ENCODE measurements around the gene CCDC154. TPM values are rescaled to one million over a fixed set of nuclear protein-coding genes. Genes with fewer than 3 reads are reported as not detected.

The CCDC154 gene
- total and polyA plus RNA-seq, 2 donors (not counting 1 experiment from before 2014, with no cell fraction given) = 12.4 to 22.9 TPM

DNA sequence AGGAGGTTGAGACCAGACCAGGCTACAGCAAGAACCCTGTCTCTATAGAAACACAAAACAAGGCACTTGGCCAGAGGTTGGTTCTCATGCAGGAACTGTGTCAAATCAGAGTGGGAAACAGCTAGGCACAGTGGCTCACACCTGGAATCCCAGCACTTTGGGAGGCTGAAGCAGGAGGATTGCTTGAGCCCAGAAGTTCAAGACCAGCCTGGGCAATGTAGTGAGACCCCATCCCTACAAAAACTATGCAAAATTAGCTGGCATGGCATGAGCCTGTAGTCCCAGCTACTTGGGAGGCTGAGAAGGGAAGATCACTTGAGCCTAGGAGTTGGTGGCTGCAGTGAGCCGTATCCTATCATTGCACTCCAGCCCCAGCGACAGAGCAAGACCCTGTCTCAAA lies 31.5 kb downstream of the CCDC154 start:
- DNase-seq (no peak), ATAC-seq (ENCODE audit: low read depth) (no peak)
- H3K27me3 Mint-ChIP-seq = no peaks in the 10 kb centered on the region
- intact Hi-C loops (cut with micrococcal nuclease) = loop anchor here (5.0 kb wide), 2 partner anchors 36 to 359 kb away; partner anchors contain the start of genes EME2, MRPS34 and NME3
- POLR2A ChIA-PET = interaction anchor here (0.7 to 1.8 kb wide), 3 partner anchors 8 to 88 kb away, joined by 4 to 13 read pairs (median 7); partner anchors contain the start of gene UQCC4
- H3K4me3 Mint-ChIP-seq = peak overlapping the region; percentile 7
- Histone ChIP-seq H3K79me2 (ENCODE audit: control insufficient read depth, insufficient read depth, low read length) (peaks cover 75% of the 10 kb centered on the region), H3K9me3 (ENCODE audit: control extremely low read depth in 1 of 3, control insufficient read depth in 2 of 3, insufficient read depth in 1 of 3, low read length in 2 of 3) (no peaks in the 10 kb centered on the region), H3K36me3 (replicated peaks in 1 of 2; ENCODE audit: control extremely low read depth in 1 of 2, control insufficient read depth in 1 of 2, extremely low read depth in 1 of 2, insufficient read depth in 2 of 2, low read length in 1 of 2) (peaks cover 0 to 28% of the 10 kb centered on the region in 2 experiments), H3K4me2 (replicated peaks; ENCODE audit: low read depth, low read length, poor library complexity, severe bottlenecking) (peak overlapping the region; percentile 3), H3K27ac (ENCODE audit: low read length in 2 of 2) (no peak overlapping the region), H2AFZ (ENCODE audit: insufficient read depth, low read depth, low read length, poor library complexity, severe bottlenecking) (no peak overlapping the region), H3K9ac (ENCODE audit: low read length) (no peak overlapping the region), H3K4me3 (ENCODE audit: control extremely low read depth in 1 of 5, extremely low read depth in 1 of 5, insufficient read depth in 1 of 5, low read depth in 2 of 5, low read length in 4 of 5) (no peak overlapping the region), H4K20me1 (ENCODE audit: control insufficient read depth, insufficient read depth, low read length, poor library complexity, severe bottlenecking) (peaks cover 63% of the 10 kb centered on the region), H3K27me3 (replicated peaks in 1 of 4; ENCODE audit: control extremely low read depth in 1 of 4, control insufficient read depth in 3 of 4, insufficient read depth in 4 of 4, low read length in 3 of 4) (no peaks in the 10 kb centered on the region), H3K4me1 (ENCODE audit: control insufficient read depth in 2 of 2, insufficient read depth in 2 of 2, low read length in 2 of 2) (peaks cover 12 to 29% of the 10 kb centered on the region in 2 donors)
- H3K9me3 Mint-ChIP-seq (ENCODE audit: insufficient read depth) = no peaks in the 10 kb centered on the region
- H3K4me1 Mint-ChIP-seq = peaks cover 25% of the 10 kb centered on the region
- CTCF ChIA-PET = interaction anchor here (0.7 to 1.7 kb wide), 5 partner anchors 8 to 690 kb away, joined by 3 to 5 read pairs (median 4); partner anchors contain the start of gene UQCC4
- WGBS (ENCODE audit: insufficient coverage) = 100% methylated on average over 2 of the region's 2 CpGs
- TF ChIP-seq, protein P1, sequence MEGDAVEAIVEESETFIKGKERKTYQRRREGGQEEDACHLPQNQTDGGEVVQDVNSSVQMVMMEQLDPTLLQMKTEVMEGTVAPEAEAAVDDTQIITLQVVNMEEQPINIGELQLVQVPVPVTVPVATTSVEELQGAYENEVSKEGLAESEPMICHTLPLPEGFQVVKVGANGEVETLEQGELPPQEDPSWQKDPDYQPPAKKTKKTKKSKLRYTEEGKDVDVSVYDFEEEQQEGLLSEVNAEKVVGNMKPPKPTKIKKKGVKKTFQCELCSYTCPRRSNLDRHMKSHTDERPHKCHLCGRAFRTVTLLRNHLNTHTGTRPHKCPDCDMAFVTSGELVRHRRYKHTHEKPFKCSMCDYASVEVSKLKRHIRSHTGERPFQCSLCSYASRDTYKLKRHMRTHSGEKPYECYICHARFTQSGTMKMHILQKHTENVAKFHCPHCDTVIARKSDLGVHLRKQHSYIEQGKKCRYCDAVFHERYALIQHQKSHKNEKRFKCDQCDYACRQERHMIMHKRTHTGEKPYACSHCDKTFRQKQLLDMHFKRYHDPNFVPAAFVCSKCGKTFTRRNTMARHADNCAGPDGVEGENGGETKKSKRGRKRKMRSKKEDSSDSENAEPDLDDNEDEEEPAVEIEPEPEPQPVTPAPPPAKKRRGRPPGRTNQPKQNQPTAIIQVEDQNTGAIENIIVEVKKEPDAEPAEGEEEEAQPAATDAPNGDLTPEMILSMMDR (IDR thresholded peaks at IDR 0.05) = no peak
- TF ChIP-seq EZH2 (IDR thresholded peaks at IDR 0.05; ENCODE audit: borderline replicate concordance, insufficient read depth, low read depth, low read length, poor library complexity, severe bottlenecking) = no peak
- H3K27ac Mint-ChIP-seq = no peak overlapping the region

DNA sequence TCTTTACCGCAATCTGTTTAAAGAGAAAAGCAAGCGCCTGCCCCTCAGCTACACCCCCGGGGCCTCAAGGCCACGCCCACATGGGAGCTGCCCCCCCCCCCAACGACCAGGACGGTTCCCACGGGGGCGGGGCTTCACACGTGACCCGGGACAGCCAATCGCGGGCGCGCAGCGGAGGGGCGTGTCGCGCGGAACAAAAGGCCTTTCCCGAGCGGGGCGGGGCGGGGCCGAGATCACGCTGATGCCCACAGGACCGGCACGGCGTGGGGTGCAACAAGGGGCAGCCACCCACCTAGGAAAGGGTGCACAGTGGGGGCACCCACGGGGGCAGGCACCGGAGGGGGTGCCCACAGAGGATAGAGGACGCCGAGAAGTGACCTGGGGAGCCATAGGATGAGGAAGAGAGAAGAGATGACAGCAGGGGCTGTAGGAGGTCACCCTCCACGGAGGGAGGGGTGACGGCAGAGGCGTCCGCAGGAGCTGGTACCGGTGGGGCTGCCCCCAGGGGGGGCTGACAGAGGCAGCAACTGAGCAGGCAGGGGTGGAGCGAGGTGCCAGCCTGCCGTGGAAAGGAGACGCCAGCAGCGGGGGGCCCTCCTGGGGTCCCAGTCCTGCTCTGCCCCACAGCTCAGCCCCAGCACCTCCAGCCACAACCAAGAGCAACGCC lies 36.1 kb downstream of the CCDC154 start:
- Histone ChIP-seq H2AFZ (ENCODE audit: insufficient read depth, low read depth, low read length, poor library complexity, severe bottlenecking) (peak overlapping the region; percentile 58), H3K9ac (ENCODE audit: low read length) (peak overlapping the region; percentile 64), H3K4me2 (replicated peaks; ENCODE audit: low read depth, low read length, poor library complexity, severe bottlenecking) (peak overlapping the region; percentile 98), H3K36me3 (replicated peaks in 1 of 2; ENCODE audit: control extremely low read depth in 1 of 2, control insufficient read depth in 1 of 2, extremely low read depth in 1 of 2, insufficient read depth in 2 of 2, low read length in 1 of 2) (peaks cover 0 to 48% of the 10 kb centered on the region in 2 experiments), H3K4me3 (ENCODE audit: control extremely low read depth in 1 of 5, extremely low read depth in 1 of 5, insufficient read depth in 1 of 5, low read depth in 2 of 5, low read length in 4 of 5) (peak overlapping the region in 4 of 5 experiments; percentile 30 to 57 (median 52)), H3K9me3 (ENCODE audit: control extremely low read depth in 1 of 3, control insufficient read depth in 2 of 3, insufficient read depth in 1 of 3, low read length in 2 of 3) (no peaks in the 10 kb centered on the region), H3K4me1 (ENCODE audit: control insufficient read depth in 2 of 2, insufficient read depth in 2 of 2, low read length in 2 of 2) (peaks cover 14 to 21% of the 10 kb centered on the region in 2 donors), H3K27ac (ENCODE audit: low read length in 2 of 2) (peak overlapping the region; percentile 56 to 60), H3K27me3 (replicated peaks in 1 of 4; ENCODE audit: control extremely low read depth in 1 of 4, control insufficient read depth in 3 of 4, insufficient read depth in 4 of 4, low read length in 3 of 4) (no peaks in the 10 kb centered on the region), H4K20me1 (ENCODE audit: control insufficient read depth, insufficient read depth, low read length, poor library complexity, severe bottlenecking) (peaks cover 98% of the 10 kb centered on the region), H3K79me2 (ENCODE audit: control insufficient read depth, insufficient read depth, low read length) (peaks cover 99% of the 10 kb centered on the region)
- H3K27ac Mint-ChIP-seq = peak overlapping the region; percentile 84
- no peaks in the 10 kb centered on the region for H3K27me3 Mint-ChIP-seq
- ChIA-PET POLR2A (interaction anchor here (0.9 to 1.2 kb wide), 4 partner anchors 12 to 72 kb away, joined by 3 to 6 read pairs (median 4); partner anchors contain the start of gene UQCC4), CTCF (interaction anchor here (0.9 to 2.9 kb wide), 5 partner anchors 13 to 820 kb away, joined by 3 to 16 read pairs (median 3); partner anchors contain the start of genes NUBP2 and SPSB3)
- H3K4me3 Mint-ChIP-seq = peak overlapping the region; percentile 83
- DNase-seq (peak; percentile 97), ATAC-seq (ENCODE audit: low read depth) (peak; percentile 94)
- TF ChIP-seq, protein P1 (IDR thresholded peaks at IDR 0.05) = no peak
- no peak for TF ChIP-seq EZH2 (IDR thresholded peaks at IDR 0.05; ENCODE audit: borderline replicate concordance, insufficient read depth, low read depth, low read length, poor library complexity, severe bottlenecking)
- intact Hi-C loops (cut with micrococcal nuclease) = loop anchor here (10.0 kb wide), 1 partner anchor 54 kb away; the partner anchor contains the start of genes GNPTG and TSR3
- under 1% methylated on average over 40 of the region's 42 CpGs for WGBS (ENCODE audit: insufficient coverage)
- peaks cover 25% of the 10 kb centered on the region for H3K4me1 Mint-ChIP-seq
- H3K9me3 Mint-ChIP-seq (ENCODE audit: insufficient read depth) = no peaks in the 10 kb centered on the region
